Activated T-helper 1 cell treated with anti-CD3 and anti-CD28 coated beads, Interleukin-2, amount 50 U/mL, for 16 hours (primary cell): ENCODE data around the gene MYRIP.

Source experiments
- DNase-seq, 2 donors: peaks; one replicate each; pipeline ENCODE4 v3.0.0-alpha.2; 2020; ENCODE audit warnings: low read depth in 1 of 2, low spot score in 1 of 2

The MYRIP gene

GRCh38 chr3:39900462-39901002 lies 91.1 kb downstream of the MYRIP start:
- no peak for DNase-seq

GRCh38 chr3:39903253-39903652 lies 93.8 kb downstream of the MYRIP start:
- DNase-seq: no peak

GRCh38 chr3:39905788-39906187 lies 96.4 kb downstream of the MYRIP start:
- no peak for DNase-seq

- DNase-seq: no peak
Measured at GRCh38 chr3:39907981-39908380, 98.6 kb downstream of the MYRIP start.

- no peak for DNase-seq
Measured at GRCh38 chr3:39910135-39910534, 100.7 kb downstream of the MYRIP start.

GRCh38 chr3:39910826-39911464 lies 101.5 kb downstream of the MYRIP start:
- DNase-seq: no peak

GRCh38 chr3:39911465-39912309 lies 102.3 kb downstream of the MYRIP start:
- no peak for DNase-seq

GRCh38 chr3:39915027-39915426 lies 105.6 kb downstream of the MYRIP start:
- no peak for DNase-seq

GRCh38 chr3:39917065-39917773 lies 107.8 kb downstream of the MYRIP start:
- DNase-seq: no peak

GRCh38 chr3:39919281-39919680 lies 109.9 kb downstream of the MYRIP start:
- DNase-seq: no peak

- no peak for DNase-seq
Measured at GRCh38 chr3:39920271-39920670, 110.9 kb downstream of the MYRIP start.

- no peak for DNase-seq
Measured at GRCh38 chr3:39927479-39927878, 118.1 kb downstream of the MYRIP start.

- DNase-seq: no peak
Measured at GRCh38 chr3:39933986-39934693, 124.7 kb downstream of the MYRIP start.

GRCh38 chr3:39934696-39935095 lies 125.3 kb downstream of the MYRIP start:
- no peak for DNase-seq

- no peak for DNase-seq
Measured at GRCh38 chr3:39935261-39935660, 125.9 kb downstream of the MYRIP start.

GRCh38 chr3:39936848-39937247 lies 127.4 kb downstream of the MYRIP start:
- DNase-seq: no peak

GRCh38 chr3:39937315-39937714 lies 127.9 kb downstream of the MYRIP start:
- no peak for DNase-seq

- no peak for DNase-seq
Measured at GRCh38 chr3:39937874-39938273, 128.5 kb downstream of the MYRIP start.

- DNase-seq: no peak
Measured at GRCh38 chr3:39941931-39942330, 132.5 kb downstream of the MYRIP start.

- no peak for DNase-seq
Measured at GRCh38 chr3:39960515-39961191, 151.2 kb downstream of the MYRIP start.

- no peak for DNase-seq
Measured at GRCh38 chr3:39961230-39961629, 151.8 kb downstream of the MYRIP start.
